Astrocyte of the spinal cord (primary cell): ENCODE measurements around the gene BMP8A.
"Not testable (repeated sequence)": the region's sequence is repeated elsewhere in the genome, so short reads cannot be mapped to it uniquely, and the experiment has no call there.

Experiments
- DNase-seq: peaks from one replicate; pipeline ENCODE4 v3.0.0; 2011; ENCODE audit warnings: low read depth, low spot score
- H3K4me3 ChIP-seq: 2 replicates; pipeline ENCODE4 v1.5.1; 2011; ENCODE audit warnings: low read depth, mild to moderate bottlenecking, low read length, moderate library complexity
- CTCF ChIP-seq: IDR thresholded peaks from 2 replicates; pipeline ENCODE4 v1.5.1; 2012; ENCODE audit warnings: low read depth, mild to moderate bottlenecking, low read length, inconsistent platforms
- in situ Hi-C: cut with HindIII; loops from 2 replicates; pipeline ENCODE4 v1.10.0; 2017; ENCODE audit warnings: low sequenced_read_pairs

BMP8A gene

GRCh38 chr1:39522661-39523567 lies 31.5 kb downstream of the BMP8A start:
- H3K4me3 ChIP-seq, result no peak overlapping the region
- no peak for TF ChIP-seq CTCF
- no peak for DNase-seq
- in situ Hi-C loops, result no loop called here

- DNase-seq, result no peak
- in situ Hi-C loops, result no loop called here
- TF ChIP-seq CTCF, result no peak
- no peak overlapping the region for H3K4me3 ChIP-seq
Observed at GRCh38 chr1:39524171-39524570, 32.7 kb downstream of the BMP8A start.

- in situ Hi-C loops, result no loop called here
- DNase-seq, result no peak
- TF ChIP-seq CTCF, result no peak
- H3K4me3 ChIP-seq, result no peak overlapping the region
Observed at GRCh38 chr1:39524591-39525365, 33.3 kb downstream of the BMP8A start.

GRCh38 chr1:39525366-39526165 lies 34.1 kb downstream of the BMP8A start:
- no peak for TF ChIP-seq CTCF
- H3K4me3 ChIP-seq, result no peak overlapping the region
- in situ Hi-C loops, result no loop called here
- DNase-seq, result no peak

- no peak for DNase-seq
- TF ChIP-seq CTCF, result no peak
- in situ Hi-C loops, result no loop called here
- no peak overlapping the region for H3K4me3 ChIP-seq
Observed at GRCh38 chr1:39526466-39527189, 35.2 kb downstream of the BMP8A start.

- DNase-seq, in situ Hi-C loops, H3K4me3 ChIP-seq: not testable (repeated sequence)
Observed at GRCh38 chr1:39527190-39527579, 35.7 kb downstream of the BMP8A start.
